ENCODE results near the gene KCNG2. TPM values are rescaled to one million over a fixed set of nuclear protein-coding genes. Genes with fewer than 3 reads are reported as not detected.

Gene KCNG2
- total and polyA plus RNA-seq, 2 experiments from 2014 or later, result 0.15 TPM; not detected in 1

- Histone ChIP-seq H3K4me3 (no peak overlapping the region), H3K27me3 (peaks cover 25% of the 10 kb centered on the region), H3K36me3 (no peaks in the 10 kb centered on the region), H3K9me3 (ENCODE audit: low read depth) (no peaks in the 10 kb centered on the region), H3K4me1 (ENCODE audit: low read depth) (no peaks in the 10 kb centered on the region), H3K27ac (no peak overlapping the region)
- DNase-seq (ENCODE audit: low read depth in 1 of 2, low spot score in 1 of 2), result no peak
- TF ChIP-seq, protein P1, sequence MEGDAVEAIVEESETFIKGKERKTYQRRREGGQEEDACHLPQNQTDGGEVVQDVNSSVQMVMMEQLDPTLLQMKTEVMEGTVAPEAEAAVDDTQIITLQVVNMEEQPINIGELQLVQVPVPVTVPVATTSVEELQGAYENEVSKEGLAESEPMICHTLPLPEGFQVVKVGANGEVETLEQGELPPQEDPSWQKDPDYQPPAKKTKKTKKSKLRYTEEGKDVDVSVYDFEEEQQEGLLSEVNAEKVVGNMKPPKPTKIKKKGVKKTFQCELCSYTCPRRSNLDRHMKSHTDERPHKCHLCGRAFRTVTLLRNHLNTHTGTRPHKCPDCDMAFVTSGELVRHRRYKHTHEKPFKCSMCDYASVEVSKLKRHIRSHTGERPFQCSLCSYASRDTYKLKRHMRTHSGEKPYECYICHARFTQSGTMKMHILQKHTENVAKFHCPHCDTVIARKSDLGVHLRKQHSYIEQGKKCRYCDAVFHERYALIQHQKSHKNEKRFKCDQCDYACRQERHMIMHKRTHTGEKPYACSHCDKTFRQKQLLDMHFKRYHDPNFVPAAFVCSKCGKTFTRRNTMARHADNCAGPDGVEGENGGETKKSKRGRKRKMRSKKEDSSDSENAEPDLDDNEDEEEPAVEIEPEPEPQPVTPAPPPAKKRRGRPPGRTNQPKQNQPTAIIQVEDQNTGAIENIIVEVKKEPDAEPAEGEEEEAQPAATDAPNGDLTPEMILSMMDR (IDR thresholded peaks at IDR 0.05; ENCODE audit: low read depth, low read length), result no peak
These were observed 7.6 kb downstream of the KCNG2 start for GRCh38 chr18:79805211-79805887.

GRCh38 chr18:79805926-79806487 is 8.3 kb downstream of the KCNG2 start:
- H3K27ac ChIP-seq, result no peak overlapping the region
- no peaks in the 10 kb centered on the region for H3K9me3 ChIP-seq (ENCODE audit: low read depth)
- no peaks in the 10 kb centered on the region for H3K4me1 ChIP-seq (ENCODE audit: low read depth)
- no peaks in the 10 kb centered on the region for H3K36me3 ChIP-seq
- H3K4me3 ChIP-seq, result no peak overlapping the region
- peaks cover 18% of the 10 kb centered on the region for H3K27me3 ChIP-seq
- TF ChIP-seq, protein P1 (IDR thresholded peaks at IDR 0.05; ENCODE audit: low read depth, low read length), result no peak
- no peak for DNase-seq (ENCODE audit: low read depth in 1 of 2, low spot score in 1 of 2)

DNA sequence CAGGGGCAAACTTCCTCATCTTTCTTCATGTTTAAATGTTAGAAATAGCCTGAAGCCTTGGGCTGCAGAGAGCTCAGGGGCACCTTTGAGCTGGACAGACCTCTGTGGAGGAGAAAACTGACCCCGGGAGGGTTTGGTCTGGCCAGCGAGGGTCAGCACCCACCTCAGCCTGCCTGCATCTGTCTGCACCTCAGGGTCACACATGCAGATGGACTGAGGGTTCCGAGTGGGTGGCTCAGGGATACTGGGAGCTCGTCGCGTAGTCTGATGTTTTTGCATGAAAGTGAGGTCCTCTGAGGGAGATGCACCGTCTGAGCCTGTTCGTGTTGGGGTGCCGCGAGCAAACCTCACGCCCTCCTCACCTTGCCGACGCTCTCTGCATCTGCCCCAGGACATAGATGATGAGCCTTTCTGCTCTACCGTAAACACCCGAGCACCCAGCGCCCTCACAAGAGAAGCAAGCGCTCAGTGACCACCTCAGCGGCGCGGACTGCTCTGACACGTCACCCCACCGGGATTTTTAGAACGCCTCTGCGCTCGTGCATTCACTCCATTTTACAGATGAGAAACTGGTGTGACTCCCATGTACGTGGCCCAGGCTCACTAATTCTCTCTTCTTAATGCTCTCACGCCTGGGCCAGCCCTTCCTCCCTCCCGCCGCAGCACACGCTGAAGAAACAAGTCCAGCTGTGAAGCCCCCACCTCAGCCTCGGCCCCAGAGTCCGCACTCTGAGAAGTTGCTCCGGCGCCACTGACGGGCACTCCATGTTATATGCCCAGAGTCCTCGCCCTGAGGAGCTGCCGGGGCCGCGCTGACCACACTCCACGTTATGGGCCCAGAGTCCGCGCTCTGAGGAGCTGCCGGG is 9.5 kb downstream of the KCNG2 start:
- H3K4me1 ChIP-seq (ENCODE audit: low read depth), result no peaks in the 10 kb centered on the region
- no peak overlapping the region for H3K4me3 ChIP-seq
- no peak overlapping the region for H3K27ac ChIP-seq
- peaks cover 6% of the 10 kb centered on the region for H3K27me3 ChIP-seq
- H3K36me3 ChIP-seq, result no peaks in the 10 kb centered on the region
- TF ChIP-seq, protein P1 (IDR thresholded peaks at IDR 0.05; ENCODE audit: low read depth, low read length), result no peak
- DNase-seq (ENCODE audit: low read depth in 1 of 2, low spot score in 1 of 2), result no peak
- H3K9me3 ChIP-seq (ENCODE audit: low read depth), result no peaks in the 10 kb centered on the region

GRCh38 chr18:79809482-79810192 is 11.9 kb downstream of the KCNG2 start:
- no peak for DNase-seq (ENCODE audit: low read depth in 1 of 2, low spot score in 1 of 2)
- H3K27me3 ChIP-seq, result no peaks in the 10 kb centered on the region
- H3K4me1 ChIP-seq (ENCODE audit: low read depth), result no peaks in the 10 kb centered on the region
- H3K4me3 ChIP-seq, result no peak overlapping the region
- TF ChIP-seq, protein P1 (IDR thresholded peaks at IDR 0.05; ENCODE audit: low read depth, low read length), result no peak
- no peak overlapping the region for H3K27ac ChIP-seq
- no peaks in the 10 kb centered on the region for H3K36me3 ChIP-seq
- H3K9me3 ChIP-seq (ENCODE audit: low read depth), result no peaks in the 10 kb centered on the region

DNA sequence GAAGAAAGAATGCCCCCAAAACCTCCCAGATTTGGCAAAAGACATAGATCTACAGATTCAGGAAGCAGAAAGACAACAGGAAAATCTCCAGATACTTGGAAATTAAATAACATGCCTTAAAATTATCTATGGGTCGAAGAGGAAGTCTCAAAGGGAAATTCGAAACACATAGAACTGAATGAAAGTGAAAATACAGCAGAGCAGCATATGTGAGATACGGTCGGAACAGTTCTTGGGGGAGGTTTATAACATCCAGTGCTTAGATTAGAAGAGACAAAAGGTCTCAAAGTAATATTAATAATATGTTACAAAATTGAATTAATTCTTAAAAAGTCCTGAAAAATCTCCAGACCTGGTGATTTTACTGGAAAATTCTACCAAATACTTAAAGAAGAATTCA is 14.3 kb downstream of the KCNG2 start:
- Histone ChIP-seq H3K27me3 (no peaks in the 10 kb centered on the region), H3K36me3 (no peaks in the 10 kb centered on the region), H3K4me3 (no peak overlapping the region), H3K27ac (no peak overlapping the region), H3K4me1 (ENCODE audit: low read depth) (no peaks in the 10 kb centered on the region), H3K9me3 (ENCODE audit: low read depth) (no peaks in the 10 kb centered on the region)
- DNase-seq (ENCODE audit: low read depth in 1 of 2, low spot score in 1 of 2), result no peak
- TF ChIP-seq, protein P1 (IDR thresholded peaks at IDR 0.05; ENCODE audit: low read depth, low read length), result no peak
